GM12891 (cell line): ENCODE measurements around the gene SDC1.

Experiments used
- POLR2A ChIP-seq: IDR thresholded peaks from 2 replicates; pipeline ENCODE4 v1.6.1; 2011; ENCODE audit warnings: low read depth, low read length, control low read depth
- SPI1 ChIP-seq: IDR thresholded peaks from 2 replicates; pipeline ENCODE4 v1.6.1; 2011; ENCODE audit warnings: low read depth, low read length, control low read depth

GRCh38 chr2:20264629-20265028, 39.7 kb upstream of the SDC1 start:
- TF ChIP-seq POLR2A (no peak), SPI1 (no peak)
